Uterus (tissue), 2 donors: ENCODE data around the gene WEE1.

Experiments used
- POLR2A ChIP-seq, 2 donors: fragments of 450-650 bp; IDR thresholded peaks; one replicate each; pipeline ENCODE4 v1.6.1; 2016; ENCODE audit warnings: antibody characterized with exemption in 2 of 2, mild to moderate bottlenecking in 1 of 2, moderate library complexity in 1 of 2
- TF ChIP-seq, protein P1 (sequence below), 4 experiments: fragments of 200-600 bp in 2 of 4; fragments of 450-650 bp in 2 of 4; sonication (generic) in 2 of 4; IDR thresholded peaks; one replicate each; pipeline ENCODE4 v1.5.1; 2016 to 2019; ENCODE audit warnings: antibody characterized with exemption in 4 of 4, mild to moderate bottlenecking in 2 of 4, moderate library complexity in 1 of 4

DNA sequence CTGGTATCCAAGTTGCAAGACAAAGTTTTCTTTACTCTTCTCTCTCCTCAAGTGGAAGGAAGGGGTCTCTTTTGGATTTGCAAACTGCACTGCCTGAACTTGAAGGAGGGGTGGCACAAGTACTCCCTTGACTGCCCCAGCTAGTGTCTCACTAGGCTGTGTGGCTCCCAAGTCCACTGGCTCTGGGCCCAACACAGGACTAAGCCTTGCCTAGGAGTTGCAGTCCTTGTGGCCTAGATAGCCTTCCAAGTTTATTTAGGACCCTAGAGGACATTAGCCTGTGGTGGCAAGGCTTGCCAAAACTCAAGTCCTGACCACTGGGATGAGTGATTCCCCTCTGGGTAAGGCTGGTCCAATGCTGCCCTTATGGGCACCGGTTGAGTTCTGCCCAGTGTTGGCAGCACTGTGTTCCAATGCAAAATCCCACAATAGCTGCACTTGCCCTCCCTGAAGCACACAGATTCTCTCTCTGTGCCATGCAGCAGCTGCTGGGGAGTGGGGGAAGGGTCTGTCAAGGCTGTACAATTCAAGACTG lies 10.2 kb upstream of the WEE1 start:
- TF ChIP-seq POLR2A (IDR thresholded peaks at IDR 0.05) = no peak
- TF ChIP-seq, protein P1, sequence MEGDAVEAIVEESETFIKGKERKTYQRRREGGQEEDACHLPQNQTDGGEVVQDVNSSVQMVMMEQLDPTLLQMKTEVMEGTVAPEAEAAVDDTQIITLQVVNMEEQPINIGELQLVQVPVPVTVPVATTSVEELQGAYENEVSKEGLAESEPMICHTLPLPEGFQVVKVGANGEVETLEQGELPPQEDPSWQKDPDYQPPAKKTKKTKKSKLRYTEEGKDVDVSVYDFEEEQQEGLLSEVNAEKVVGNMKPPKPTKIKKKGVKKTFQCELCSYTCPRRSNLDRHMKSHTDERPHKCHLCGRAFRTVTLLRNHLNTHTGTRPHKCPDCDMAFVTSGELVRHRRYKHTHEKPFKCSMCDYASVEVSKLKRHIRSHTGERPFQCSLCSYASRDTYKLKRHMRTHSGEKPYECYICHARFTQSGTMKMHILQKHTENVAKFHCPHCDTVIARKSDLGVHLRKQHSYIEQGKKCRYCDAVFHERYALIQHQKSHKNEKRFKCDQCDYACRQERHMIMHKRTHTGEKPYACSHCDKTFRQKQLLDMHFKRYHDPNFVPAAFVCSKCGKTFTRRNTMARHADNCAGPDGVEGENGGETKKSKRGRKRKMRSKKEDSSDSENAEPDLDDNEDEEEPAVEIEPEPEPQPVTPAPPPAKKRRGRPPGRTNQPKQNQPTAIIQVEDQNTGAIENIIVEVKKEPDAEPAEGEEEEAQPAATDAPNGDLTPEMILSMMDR (IDR thresholded peaks at IDR 0.05) = no peak
